Measurements from ENCODE around the gene UBE2F.
"Not testable (repeated sequence)": the region's sequence is repeated elsewhere in the genome, so short reads cannot be mapped to it uniquely, and the experiment has no call there.

The UBE2F gene

DNA sequence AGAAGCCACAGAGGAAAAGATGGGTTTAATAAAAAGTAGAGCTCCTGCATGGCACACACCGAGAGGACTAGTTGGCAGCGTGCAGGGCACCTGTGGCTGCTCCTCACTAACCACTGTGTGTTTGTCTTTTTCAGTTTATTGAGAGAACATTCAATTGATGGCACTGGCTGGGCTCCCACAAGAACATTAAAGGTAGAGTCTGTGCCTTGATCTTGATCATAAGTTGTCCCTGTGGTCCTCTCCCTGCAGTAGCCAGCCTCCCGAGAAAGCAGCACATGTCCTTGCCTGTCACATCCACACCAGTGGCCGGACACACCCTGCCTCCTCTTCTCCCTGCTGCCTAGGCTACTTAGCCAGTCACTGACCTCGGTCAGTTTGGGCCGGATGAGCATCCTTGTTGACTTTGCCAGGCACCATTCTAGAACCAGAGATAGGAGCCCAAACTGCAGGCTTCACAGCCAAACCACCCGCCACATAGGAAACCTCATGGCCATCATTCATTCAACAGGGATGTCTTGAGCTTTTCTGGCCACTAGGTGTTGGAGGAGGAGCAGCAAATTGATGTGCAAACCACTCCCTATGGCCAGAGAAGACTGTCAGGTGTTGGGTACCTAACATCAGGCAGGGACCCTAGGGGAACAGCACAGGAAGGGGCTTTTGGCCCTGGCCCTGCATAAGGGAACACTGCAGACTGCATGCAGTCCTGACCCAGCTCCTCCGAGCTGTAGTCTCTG is 63.8 kb downstream of the UBE2F start:
- DNase-seq (ENCODE audit: low spot score in 2 of 2): no peak
- H3K4me1 Mint-ChIP-seq: no peaks in the 10 kb centered on the region
- H3K4me3 Mint-ChIP-seq: no peak overlapping the region
- no peak overlapping the region for H3K27ac Mint-ChIP-seq (ENCODE audit: low read depth)
- ATAC-seq (replicated peaks; ENCODE audit: extremely low read depth, poor library complexity, severe bottlenecking): no peak
- peaks cover 18% of the 10 kb centered on the region for H3K36me3 Mint-ChIP-seq (ENCODE audit: insufficient read depth)
- no peaks in the 10 kb centered on the region for H3K27me3 Mint-ChIP-seq
- no peaks in the 10 kb centered on the region for H3K9me3 Mint-ChIP-seq

GRCh38 chr2:238031751-238032150 is 64.9 kb downstream of the UBE2F start:
- Mint-ChIP-seq H3K9me3 (no peaks in the 10 kb centered on the region), H3K27me3 (no peaks in the 10 kb centered on the region), H3K27ac (ENCODE audit: low read depth) (no peak overlapping the region), H3K36me3 (ENCODE audit: insufficient read depth) (peaks cover 23% of the 10 kb centered on the region), H3K4me3 (no peak overlapping the region), H3K4me1 (no peaks in the 10 kb centered on the region)
- ATAC-seq (replicated peaks; ENCODE audit: extremely low read depth, poor library complexity, severe bottlenecking) (no peak), DNase-seq (ENCODE audit: low spot score in 2 of 2) (no peak)

- ATAC-seq (replicated peaks; ENCODE audit: extremely low read depth, poor library complexity, severe bottlenecking): no peak
- peaks cover 21% of the 10 kb centered on the region for H3K36me3 Mint-ChIP-seq (ENCODE audit: insufficient read depth)
Observed at GRCh38 chr2:238032755-238033337, 66.0 kb downstream of the UBE2F start.

DNA sequence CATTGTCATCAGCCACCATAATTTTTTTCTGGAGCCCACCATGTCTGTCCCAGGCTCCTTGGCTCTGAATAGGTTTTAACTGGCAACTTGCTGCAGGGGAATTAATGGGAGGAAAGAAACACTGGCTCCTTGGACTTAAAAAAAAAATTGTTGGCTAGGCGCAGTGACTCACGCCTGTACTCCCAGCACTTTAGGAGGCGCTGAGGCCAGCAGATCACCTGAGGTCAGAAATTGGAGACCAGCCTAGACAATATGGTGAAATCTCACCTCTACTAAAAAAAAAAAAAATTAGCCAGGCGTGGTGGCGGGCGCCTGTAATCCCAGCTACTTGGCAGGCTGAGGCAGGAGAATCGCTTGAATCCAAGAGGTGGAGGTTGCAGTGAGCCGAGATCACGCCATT is 67.2 kb downstream of the UBE2F start:
- ATAC-seq (replicated peaks; ENCODE audit: extremely low read depth, poor library complexity, severe bottlenecking); DNase-seq (ENCODE audit: low spot score in 2 of 2); H3K27me3 Mint-ChIP-seq; H3K4me1 Mint-ChIP-seq; H3K27ac Mint-ChIP-seq (ENCODE audit: low read depth); H3K4me3 Mint-ChIP-seq; H3K9me3 Mint-ChIP-seq: not testable (repeated sequence)
- H3K36me3 Mint-ChIP-seq (ENCODE audit: insufficient read depth): peaks cover 24% of the 10 kb centered on the region

More at GRCh38 chr2:238032755-238033337, 66.0 kb downstream of the UBE2F start:
- DNase-seq (ENCODE audit: low spot score in 2 of 2): no peak
- Mint-ChIP-seq H3K27ac (ENCODE audit: low read depth) (no peak overlapping the region), H3K27me3 (no peaks in the 10 kb centered on the region), H3K4me3 (no peak overlapping the region), H3K9me3 (no peaks in the 10 kb centered on the region), H3K4me1 (no peaks in the 10 kb centered on the region)

GRCh38 chr2:238038203-238038602 is 71.4 kb downstream of the UBE2F start:
- DNase-seq (ENCODE audit: low spot score in 2 of 2) (no peak), ATAC-seq (replicated peaks; ENCODE audit: extremely low read depth, poor library complexity, severe bottlenecking) (no peak)
- Mint-ChIP-seq H3K4me3 (no peak overlapping the region), H3K9me3 (no peaks in the 10 kb centered on the region), H3K27me3 (no peaks in the 10 kb centered on the region), H3K27ac (ENCODE audit: low read depth) (no peak overlapping the region), H3K4me1 (no peaks in the 10 kb centered on the region), H3K36me3 (ENCODE audit: insufficient read depth) (peaks cover 25% of the 10 kb centered on the region)

DNA sequence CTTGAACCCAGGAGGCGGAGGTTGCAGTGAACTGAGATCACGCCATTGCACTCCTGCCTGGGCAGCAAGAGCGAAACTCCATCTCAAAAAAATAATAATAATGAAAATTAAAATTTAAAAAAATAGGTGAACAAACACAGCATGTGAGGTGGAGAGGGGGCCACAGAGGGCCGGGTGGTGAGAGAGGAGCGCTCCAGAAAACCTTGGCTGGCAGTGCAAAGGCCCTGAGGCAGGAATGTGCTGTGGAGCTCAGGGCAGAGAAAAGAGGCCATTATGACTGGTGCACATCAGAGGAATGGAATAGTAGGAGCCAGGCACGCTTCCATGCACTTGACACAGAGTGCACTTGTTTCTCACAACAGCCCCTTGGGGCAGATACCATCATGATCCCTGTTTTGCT is 72.3 kb downstream of the UBE2F start:
- Mint-ChIP-seq H3K27ac (ENCODE audit: low read depth) (no peak overlapping the region), H3K4me1 (no peaks in the 10 kb centered on the region), H3K27me3 (no peaks in the 10 kb centered on the region), H3K9me3 (no peaks in the 10 kb centered on the region), H3K4me3 (no peak overlapping the region), H3K36me3 (ENCODE audit: insufficient read depth) (peaks cover 28% of the 10 kb centered on the region)
- DNase-seq (ENCODE audit: low spot score in 2 of 2): no peak
- ATAC-seq (replicated peaks; ENCODE audit: extremely low read depth, poor library complexity, severe bottlenecking): no peak

DNA sequence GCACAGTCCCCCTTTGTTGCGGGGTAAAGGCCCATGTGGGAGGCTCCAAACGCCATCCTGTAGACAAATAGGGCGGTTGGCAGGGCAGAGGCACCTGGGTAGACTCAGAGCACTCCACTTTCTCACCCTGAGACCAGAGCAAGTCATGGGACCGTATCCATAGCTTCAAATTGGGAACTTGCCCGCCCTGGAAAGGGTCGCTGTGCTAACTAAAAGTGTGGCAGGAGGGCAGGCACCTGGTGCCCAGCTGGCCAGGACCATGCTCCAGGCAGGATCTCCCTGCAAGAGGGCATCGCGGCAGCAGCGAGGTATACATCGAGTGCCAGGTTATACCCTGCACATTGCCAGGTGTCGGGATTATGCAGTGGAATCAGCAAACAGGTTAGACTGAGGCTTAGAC is 73.2 kb downstream of the UBE2F start:
- Mint-ChIP-seq H3K4me1 (no peaks in the 10 kb centered on the region), H3K9me3 (no peaks in the 10 kb centered on the region)
- ATAC-seq (replicated peaks; ENCODE audit: extremely low read depth, poor library complexity, severe bottlenecking): no peak

GRCh38 chr2:238040918-238041317 is 74.1 kb downstream of the UBE2F start:
- Mint-ChIP-seq H3K36me3 (ENCODE audit: insufficient read depth) (peaks cover 22% of the 10 kb centered on the region), H3K4me3 (no peak overlapping the region), H3K27me3 (no peaks in the 10 kb centered on the region), H3K4me1 (no peaks in the 10 kb centered on the region), H3K9me3 (no peaks in the 10 kb centered on the region), H3K27ac (ENCODE audit: low read depth) (no peak overlapping the region)
- DNase-seq (ENCODE audit: low spot score in 2 of 2) (no peak), ATAC-seq (replicated peaks; ENCODE audit: extremely low read depth, poor library complexity, severe bottlenecking) (no peak)

More for the DNA sequence above, 73.2 kb downstream of the UBE2F start:
- Mint-ChIP-seq H3K27ac (ENCODE audit: low read depth) (no peak overlapping the region), H3K27me3 (no peaks in the 10 kb centered on the region), H3K36me3 (ENCODE audit: insufficient read depth) (peaks cover 25% of the 10 kb centered on the region), H3K4me3 (no peak overlapping the region)
- no peak for DNase-seq (ENCODE audit: low spot score in 2 of 2)

DNA sequence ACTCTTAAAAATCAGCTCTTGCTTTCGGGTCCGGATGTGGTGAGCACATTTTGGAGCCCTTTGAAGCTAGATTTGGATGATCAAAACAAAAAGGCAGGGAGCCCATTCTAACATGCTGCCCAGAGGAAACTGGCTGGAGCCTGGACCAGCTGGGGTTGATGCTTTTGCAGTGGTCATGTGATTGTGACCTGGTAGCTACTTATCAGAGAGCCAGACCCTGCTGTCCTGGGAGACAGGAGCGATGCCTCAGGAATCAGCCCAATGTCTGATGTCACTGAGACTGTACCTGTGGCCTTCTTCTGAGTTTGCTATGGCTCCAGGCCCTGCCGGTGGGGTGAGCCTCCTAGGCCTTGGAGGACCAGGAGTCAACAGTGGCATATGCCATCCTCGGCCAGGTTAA is 75.3 kb downstream of the UBE2F start:
- DNase-seq (ENCODE audit: low spot score in 2 of 2): no peak

GRCh38 chr2:238042849-238043584 is 76.2 kb downstream of the UBE2F start:
- H3K36me3 Mint-ChIP-seq (ENCODE audit: insufficient read depth): peaks cover 16% of the 10 kb centered on the region
- ATAC-seq (replicated peaks; ENCODE audit: extremely low read depth, poor library complexity, severe bottlenecking): no peak
- H3K4me1 Mint-ChIP-seq: no peaks in the 10 kb centered on the region
- H3K27ac Mint-ChIP-seq (ENCODE audit: low read depth): no peak overlapping the region
- DNase-seq (ENCODE audit: low spot score in 2 of 2): no peak
- H3K27me3 Mint-ChIP-seq: no peaks in the 10 kb centered on the region
- no peak overlapping the region for H3K4me3 Mint-ChIP-seq
- peaks cover 8% of the 10 kb centered on the region for H3K9me3 Mint-ChIP-seq

More for the DNA sequence above, 75.3 kb downstream of the UBE2F start:
- Mint-ChIP-seq H3K36me3 (ENCODE audit: insufficient read depth) (peaks cover 18% of the 10 kb centered on the region), H3K4me1 (no peaks in the 10 kb centered on the region), H3K9me3 (peaks cover under 1% of the 10 kb centered on the region), H3K4me3 (no peak overlapping the region), H3K27me3 (no peaks in the 10 kb centered on the region), H3K27ac (ENCODE audit: low read depth) (no peak overlapping the region)
- ATAC-seq (replicated peaks; ENCODE audit: extremely low read depth, poor library complexity, severe bottlenecking): no peak

DNA sequence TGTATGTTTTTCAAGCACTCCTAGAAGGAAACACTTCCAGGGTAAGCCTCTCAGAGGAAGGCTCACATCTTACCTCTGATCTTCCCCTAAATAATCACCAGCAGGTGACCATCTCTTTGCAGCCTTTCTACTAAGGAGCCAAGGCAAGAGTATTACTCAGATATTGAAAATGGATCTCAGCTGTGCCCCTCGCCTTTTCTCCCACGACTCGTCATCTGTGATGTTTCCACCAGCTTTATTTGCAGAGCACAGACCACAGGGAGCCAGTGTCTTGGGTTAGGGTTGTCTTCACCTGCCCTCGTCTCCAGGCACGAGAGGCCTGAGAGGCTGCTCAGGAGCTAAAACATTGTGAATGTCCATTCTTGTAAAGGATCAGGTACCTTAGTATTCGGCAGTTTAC is 77.0 kb downstream of the UBE2F start:
- Mint-ChIP-seq H3K36me3 (ENCODE audit: insufficient read depth) (peaks cover 13% of the 10 kb centered on the region), H3K4me3 (no peak overlapping the region), H3K9me3 (peaks cover 14% of the 10 kb centered on the region), H3K4me1 (no peaks in the 10 kb centered on the region), H3K27ac (ENCODE audit: low read depth) (no peak overlapping the region), H3K27me3 (no peaks in the 10 kb centered on the region)
- DNase-seq (ENCODE audit: low spot score in 2 of 2) (no peak), ATAC-seq (replicated peaks; ENCODE audit: extremely low read depth, poor library complexity, severe bottlenecking) (no peak)

- Mint-ChIP-seq H3K4me3 (no peak overlapping the region), H3K4me1 (no peaks in the 10 kb centered on the region), H3K36me3 (ENCODE audit: insufficient read depth) (peaks cover 10% of the 10 kb centered on the region), H3K27ac (ENCODE audit: low read depth) (no peak overlapping the region), H3K27me3 (no peaks in the 10 kb centered on the region), H3K9me3 (peaks cover 14% of the 10 kb centered on the region)
- DNase-seq (ENCODE audit: low spot score in 2 of 2) (no peak), ATAC-seq (replicated peaks; ENCODE audit: extremely low read depth, poor library complexity, severe bottlenecking) (no peak)
Observed at GRCh38 chr2:238045575-238045974, 78.8 kb downstream of the UBE2F start.
